Renal cortex interstitium (tissue), 15 donors: Measurements from ENCODE around the gene OR8A1. TPM values are rescaled to one million over a fixed set of nuclear protein-coding genes. Genes with fewer than 3 reads are reported as not detected.
A peak's percentile ranks its signal among the peaks of the same experiment; 100 is the strongest.

Experiments used
- DNase-seq, 11 donors: peaks; one replicate each; pipeline ENCODE4 v3.0.0-alpha.2; 2013; ENCODE audit warnings: low read depth in 9 of 11, low spot score in 4 of 11; ENCODE audit errors: extremely low read depth in 1 of 11
- long read RNA-seq, 16 experiments: transcript quantifications; one replicate each; lab custom pipeline, GENCODE V29; 2026
- polyA plus RNA-seq, 3 donors: library from polyadenylated mRNA; unstranded; fragments of 120-200 nt; gene quantifications; one replicate each; pipeline ENCODE4 v1.2.1, GENCODE V29; 2013; ENCODE audit not compliant: insufficient read length in 3 of 3

OR8A1 gene
- polyA plus RNA-seq, result under 1 TPM in 1 of 3 donors, not detected in 2; 0.03 TPM
- long read RNA-seq, donor 1, result 0 reads
- long read RNA-seq, donor 2, result 0 reads
- long read RNA-seq, donor 3, partial matches to known transcripts, result 0 of 1 reads
- long read RNA-seq, donor 3, other reads (novel, unspliced or antisense), result 0 of 1 reads
- long read RNA-seq, donor 4, result 0 reads
- long read RNA-seq, donor 5, result 0 reads
- long read RNA-seq, donor 6, result 0 reads
- long read RNA-seq, donor 7, result 0 reads
- long read RNA-seq, donor 8, result 0 reads
- long read RNA-seq, donor 9, result 0 reads
- long read RNA-seq, donor 10, result 0 reads
- long read RNA-seq, donor 11, result 0 reads
- long read RNA-seq, donor 12, result 0 reads
- long read RNA-seq, donor 13, result 0 reads
- long read RNA-seq, donor 14, result 0 reads
- long read RNA-seq, donor 15, result 0 reads
- long read RNA-seq, donor 16, result 0 reads

DNA sequence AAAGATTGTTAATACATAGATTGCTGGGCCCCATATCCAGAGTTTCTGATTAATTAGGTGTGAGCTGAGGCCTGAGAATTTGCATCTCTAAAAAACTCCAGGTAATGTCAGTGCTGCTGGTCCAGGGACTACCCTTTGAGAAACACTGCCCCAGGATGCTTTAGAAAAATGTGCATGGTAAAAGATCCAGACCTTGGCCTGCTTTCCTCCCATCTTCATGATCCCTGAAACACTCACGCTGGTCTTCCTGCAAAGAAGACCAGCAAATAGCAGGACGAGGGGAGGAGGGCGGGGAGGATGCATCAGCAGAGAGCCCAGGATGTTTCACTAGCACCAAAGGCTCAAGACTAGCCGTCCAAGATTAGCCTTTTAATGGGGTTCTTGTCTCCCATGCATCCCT is at the start of gene OR8A1:
OR8A1 (plus strand) TSS at position 301 of the 400 bp plus-strand sequence. CDS start 123 bp downstream, outside the sequence.
- DNase-seq, result no peak

DNA sequence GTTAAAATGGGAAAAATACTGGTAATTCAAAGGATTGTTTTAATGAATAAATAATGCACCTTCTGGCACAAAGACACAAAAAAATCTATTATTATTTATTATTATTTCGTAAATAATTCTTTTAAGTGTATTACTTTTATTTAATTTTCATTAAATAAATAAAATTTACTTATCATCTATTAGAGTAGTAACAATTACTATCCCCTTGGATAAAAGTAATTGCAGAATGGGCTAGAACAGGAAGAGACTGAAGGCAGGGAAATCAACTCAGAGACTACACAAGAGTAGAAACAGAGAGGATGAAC is 49.3 kb upstream of the OR8A1 start:
- no peak for DNase-seq

- no peak for DNase-seq
Measured at GRCh38 chr11:124533626-124534025, 36.2 kb upstream of the OR8A1 start.

DNA sequence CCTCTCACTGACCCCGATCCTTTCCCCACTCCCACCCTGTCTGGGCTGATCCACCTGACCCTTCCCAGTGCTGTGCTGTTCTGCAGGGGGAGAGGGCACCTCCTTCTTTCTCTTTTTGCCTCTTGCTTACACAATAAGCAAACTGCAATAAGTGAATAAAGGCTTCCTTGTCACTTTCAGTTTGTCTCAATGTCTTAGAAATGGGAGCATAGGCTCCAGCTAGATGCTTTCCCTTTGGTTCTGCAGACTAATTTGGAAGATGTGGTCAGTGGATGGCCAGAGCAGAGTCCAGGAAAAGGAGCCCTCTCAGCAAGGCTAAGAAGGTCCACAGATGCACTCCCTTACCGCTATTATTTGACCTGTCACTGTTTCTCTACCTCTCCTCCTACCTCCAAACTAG is 35.7 kb upstream of the OR8A1 start:
- DNase-seq, result no peak

DNA sequence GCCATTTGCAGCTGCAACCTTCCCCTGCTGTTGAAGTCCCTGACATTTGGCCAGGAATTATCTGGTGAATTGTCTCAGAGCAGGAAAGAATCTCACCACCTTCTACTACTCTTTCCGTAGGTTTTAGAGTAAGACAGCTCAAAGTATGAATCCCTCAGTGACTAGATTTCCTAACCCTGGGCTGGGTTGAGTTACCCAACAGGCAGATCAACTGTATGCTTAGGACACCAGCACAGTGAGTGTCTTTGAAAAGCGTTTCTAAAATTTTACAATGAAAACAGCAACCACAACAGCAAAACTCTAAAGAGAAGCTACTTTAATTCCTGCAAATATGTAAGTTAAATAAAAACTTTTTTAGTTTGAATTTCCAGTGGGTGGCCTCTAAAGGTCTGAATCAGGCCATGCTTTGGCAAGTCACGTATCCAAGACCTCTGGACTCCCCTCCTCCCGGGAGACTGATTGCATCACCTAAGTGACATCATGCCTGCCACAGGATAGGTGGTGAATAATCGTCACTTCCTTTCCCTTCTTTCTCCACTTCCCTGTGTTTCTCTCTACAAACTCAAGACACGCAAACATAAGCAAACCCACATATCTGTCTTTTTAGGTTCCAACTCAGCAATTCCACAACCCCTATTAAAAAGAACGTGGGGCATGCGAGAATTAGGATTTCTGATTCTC is 34.1 kb upstream of the OR8A1 start:
- DNase-seq, result no peak

GRCh38 chr11:124536520-124536919 is 33.3 kb upstream of the OR8A1 start:
- DNase-seq, result no peak

DNA sequence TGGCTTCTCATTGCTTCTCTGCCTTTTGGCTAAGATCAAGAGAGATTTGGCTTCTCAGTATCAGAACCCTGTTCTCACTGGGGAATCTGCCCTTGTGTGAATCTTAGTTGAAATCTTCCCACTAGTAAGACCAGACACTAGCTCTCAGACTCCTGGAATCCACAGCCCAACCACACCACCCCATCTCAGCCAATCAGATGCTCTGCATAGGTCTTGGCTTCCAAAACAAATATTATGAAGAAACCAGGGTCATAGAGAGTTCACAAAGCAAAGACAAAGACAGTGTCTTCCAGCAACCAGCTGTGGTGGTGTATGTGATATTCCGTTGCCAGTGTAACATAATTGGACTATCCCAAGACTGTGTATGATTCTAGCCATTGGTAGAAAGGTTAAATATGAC is 31.8 kb upstream of the OR8A1 start:
- DNase-seq, result peak in 1 of 11 donors; percentile 4

- no peak for DNase-seq
Measured at GRCh38 chr11:124541204-124541603, 28.6 kb upstream of the OR8A1 start.

- no peak for DNase-seq
Measured at GRCh38 chr11:124543145-124543544, 26.7 kb upstream of the OR8A1 start.

DNA sequence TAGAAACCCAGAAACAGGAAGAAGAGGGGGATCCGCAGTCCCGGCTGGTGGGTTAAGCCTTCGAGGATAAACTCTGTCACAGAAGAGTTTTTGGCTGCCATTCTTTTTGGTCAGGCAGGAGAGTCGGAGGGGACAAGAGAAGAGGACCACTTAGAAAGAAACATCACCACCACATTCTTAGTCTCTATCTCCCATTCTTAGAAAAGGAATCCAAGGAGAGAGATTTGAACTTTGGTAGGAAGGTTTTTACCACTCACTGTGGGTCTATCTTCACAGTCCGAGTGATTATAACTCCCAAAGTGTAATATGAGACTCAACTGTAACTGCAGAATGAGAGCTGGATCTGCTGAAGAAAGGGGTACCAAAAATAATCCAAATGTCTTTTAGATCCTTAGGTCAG is 26.2 kb upstream of the OR8A1 start, which contains the start of gene OR8B12:
OR8B12 (minus strand) TSS at position 101 of the 400 bp plus-strand sequence; CDS start at position 101, 0 bp downstream.
- DNase-seq, result no peak

DNA sequence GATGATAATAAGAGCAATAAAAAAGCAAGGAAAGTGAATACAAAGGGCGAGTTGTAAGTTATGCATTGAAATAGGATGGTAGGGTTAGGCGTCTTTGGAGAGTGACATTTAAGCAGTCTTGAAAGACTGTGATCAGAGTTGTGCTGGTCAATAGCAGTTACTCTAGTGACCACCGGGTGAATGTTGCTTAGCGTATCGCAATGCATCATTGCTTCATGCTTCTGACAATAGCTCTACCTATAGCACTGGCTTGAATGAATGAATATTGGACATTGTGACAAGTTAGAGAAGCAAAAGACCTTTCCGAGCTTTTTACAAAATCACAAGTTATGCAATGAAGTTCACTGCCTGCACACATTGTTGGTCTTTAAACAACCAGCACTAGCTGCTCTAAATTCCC is 18.6 kb upstream of the OR8A1 start:
- DNase-seq, result no peak

DNA sequence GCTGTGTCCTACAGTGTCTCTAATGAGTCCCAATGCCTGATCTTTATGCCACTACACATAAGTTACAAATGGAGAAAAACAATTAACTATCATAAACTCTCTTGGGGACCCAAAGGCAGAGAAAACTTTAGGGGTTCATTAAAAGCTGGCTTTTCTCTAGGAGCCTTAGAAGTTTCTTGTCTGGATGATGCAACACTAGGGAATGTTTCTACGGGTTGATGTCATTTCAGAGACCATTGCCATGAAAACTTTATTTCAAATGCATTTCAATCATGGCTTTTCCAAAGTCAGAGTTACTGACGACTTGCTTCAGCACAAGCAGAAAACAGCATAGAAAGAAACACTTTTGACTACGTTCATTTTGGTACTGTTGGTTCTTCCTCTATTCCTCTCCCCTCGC is 17.8 kb upstream of the OR8A1 start:
- no peak for DNase-seq

DNA sequence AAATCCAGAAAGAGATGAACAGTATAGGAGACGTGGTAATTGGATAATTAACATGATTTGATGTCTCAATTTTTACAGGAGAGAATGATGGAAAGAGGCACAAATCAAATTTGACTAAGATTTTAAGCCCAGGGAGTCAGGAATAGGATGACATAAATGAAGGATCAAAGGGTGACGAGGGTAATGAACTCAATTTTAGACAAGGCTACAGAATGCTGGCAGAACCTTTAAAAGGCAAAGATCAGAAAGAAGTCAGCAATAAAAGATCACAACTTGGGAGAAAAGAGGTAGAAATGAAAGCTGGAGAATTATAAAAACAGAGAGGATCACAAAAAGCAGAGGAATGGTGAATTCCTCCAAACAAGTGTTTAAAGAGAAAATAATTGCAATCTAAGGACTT is 13.0 kb upstream of the OR8A1 start:
- DNase-seq, result no peak

GRCh38 chr11:124570160-124570559 is 363 bp downstream of the OR8A1 start:
- DNase-seq, result no peak

DNA sequence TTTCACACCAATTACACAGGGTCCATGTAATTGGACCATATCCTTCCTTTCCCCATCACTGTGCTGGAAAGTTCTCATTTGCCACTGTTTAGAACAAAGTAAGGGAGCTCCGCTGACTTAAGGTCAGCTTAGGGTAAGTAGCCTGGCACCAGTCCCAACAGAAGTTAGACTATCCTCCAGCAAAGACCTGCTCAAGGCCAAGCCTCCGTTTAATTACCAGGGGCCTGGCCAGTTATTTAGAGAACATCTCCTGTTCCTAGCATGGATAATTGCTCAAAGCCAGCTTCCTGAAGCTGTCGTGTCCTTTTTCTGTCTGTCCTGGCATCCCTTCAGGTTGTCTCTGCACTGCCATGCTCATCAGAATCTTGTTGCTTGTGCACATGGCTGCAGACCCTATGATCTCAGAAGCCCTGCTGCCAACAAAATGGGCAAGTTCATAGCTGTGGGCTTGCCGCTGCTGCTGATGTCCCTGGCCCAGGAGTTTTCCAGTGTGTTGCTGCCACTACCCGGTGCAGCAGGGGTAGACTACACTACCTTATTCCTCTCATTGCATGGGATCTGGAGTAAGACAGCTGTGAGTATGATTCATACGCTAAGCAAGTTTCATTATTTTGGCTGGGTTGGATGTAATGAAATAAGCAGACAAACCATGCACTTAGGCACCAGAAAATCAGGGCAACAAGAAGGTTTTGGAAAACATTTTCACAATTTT is 8.1 kb downstream of the OR8A1 start:
- DNase-seq, result no peak

DNA sequence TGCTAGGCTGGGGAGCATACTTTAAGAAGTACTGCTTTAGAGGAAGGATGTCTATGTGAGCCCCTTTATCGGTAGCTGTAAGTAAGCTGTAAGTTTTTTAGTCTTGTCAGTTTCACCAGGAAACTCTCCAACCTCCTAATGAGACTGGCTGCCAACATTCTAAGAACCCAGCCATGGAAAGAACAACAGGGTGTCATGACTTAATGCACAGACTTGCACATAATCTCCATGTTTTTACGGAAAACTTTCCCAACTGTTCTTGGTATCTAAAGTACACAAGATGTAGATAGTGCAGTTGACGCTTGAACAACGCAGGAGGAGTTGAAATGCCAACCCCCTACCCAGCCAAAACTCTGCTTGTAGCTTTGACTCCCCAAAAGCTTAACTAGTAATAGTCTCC is 9.0 kb downstream of the OR8A1 start:
- DNase-seq, result no peak

DNA sequence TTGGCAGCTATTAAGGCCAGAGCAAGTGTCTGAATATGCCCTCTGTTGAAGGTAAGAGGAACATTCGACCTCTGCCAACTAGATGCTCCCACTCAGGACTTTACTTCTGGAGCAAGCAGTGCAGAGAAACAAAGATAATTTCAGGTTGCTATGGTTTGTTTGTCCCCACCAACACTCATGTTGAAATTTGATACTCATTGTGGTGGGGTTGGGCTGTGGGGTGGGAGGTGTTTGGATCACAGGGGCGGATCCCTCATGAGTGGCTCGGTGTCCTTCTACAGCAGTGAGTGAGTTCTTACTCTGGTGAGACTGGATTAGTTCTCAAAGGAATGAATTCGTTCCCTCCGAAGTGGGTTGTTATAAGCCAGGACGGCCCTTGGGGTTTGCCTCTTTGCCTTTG is 12.0 kb downstream of the OR8A1 start:
- DNase-seq, result no peak

DNA sequence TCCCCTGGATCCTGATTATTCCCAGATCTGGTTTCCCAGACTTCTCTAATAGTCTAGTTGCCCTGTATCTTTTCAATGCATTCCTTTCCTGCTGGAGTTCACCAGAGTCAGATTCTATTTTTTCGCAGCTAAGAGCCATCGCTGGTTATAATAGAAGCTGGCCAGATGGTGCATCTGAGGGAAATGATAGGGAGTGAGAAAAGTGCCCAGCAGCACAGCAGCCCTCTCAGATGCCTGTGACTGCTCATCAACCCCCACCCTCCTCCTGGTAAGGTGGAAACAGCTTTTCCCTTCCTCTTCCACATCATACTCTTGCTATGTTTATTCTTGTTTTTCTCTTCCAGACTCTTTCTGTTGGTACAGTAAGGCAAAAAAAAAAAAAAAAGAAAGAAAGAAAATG is 12.8 kb downstream of the OR8A1 start:
- DNase-seq, result no peak

- no peak for DNase-seq
Measured at GRCh38 chr11:124583781-124584180, 14.0 kb downstream of the OR8A1 start.
